HEK293T (cell line): Measurements from ENCODE around the gene ISX.
"Not testable (repeated sequence)": the region's sequence is repeated elsewhere in the genome, so short reads cannot be mapped to it uniquely, and the experiment has no call there.

Experiments used
- CTCF ChIA-PET: fragments of 350-600 bp; formaldehyde crosslinking; extraction: SDS; loops from one replicate; lab custom pipeline; 2021; ENCODE audit warnings: antibody characterized with exemption, inconsistent platforms; lab: Yijun Ruan, JAX
- POLR2A ChIA-PET: fragments of 350-600 bp; formaldehyde crosslinking; extraction: SDS; loops from one replicate; lab custom pipeline; 2020; ENCODE audit warnings: antibody characterized with exemption, inconsistent platforms; lab: Yijun Ruan, JAX
- DNase-seq: peaks from one replicate; pipeline ENCODE4 v3.0.0; 2012; ENCODE audit warnings: mixed read lengths; ENCODE audit errors: extremely low spot score
- ARNT ChIP-seq: fragments of 450-650 bp; IDR thresholded peaks from 2 replicates; pipeline ENCODE4 v1.6.1; 2017; ENCODE audit warnings: mild to moderate bottlenecking
- BHLHE40 ChIP-seq: fragments of 450-650 bp; IDR thresholded peaks from 2 replicates; pipeline ENCODE4 v1.6.1; 2016; ENCODE audit warnings: mild to moderate bottlenecking, moderate library complexity, borderline replicate concordance
- CTBP1 ChIP-seq: fragments of 450-650 bp; IDR thresholded peaks from 2 replicates; pipeline ENCODE4 v1.6.1; 2016; ENCODE audit warnings: borderline replicate concordance
- ELF4 ChIP-seq: fragments of 450-650 bp; IDR thresholded peaks from 2 replicates; pipeline ENCODE4 v1.6.1; 2017; ENCODE audit warnings: antibody characterized with exemption
- FOXA1 ChIP-seq: fragments of 450-650 bp; IDR thresholded peaks from 2 replicates; pipeline ENCODE4 v1.6.1; 2016; ENCODE audit warnings: mild to moderate bottlenecking
- FOXK2 ChIP-seq: fragments of 450-650 bp; IDR thresholded peaks from 2 replicates; pipeline ENCODE4 v1.6.1; 2016; ENCODE audit warnings: mild to moderate bottlenecking
- FOXM1 ChIP-seq: fragments of 450-650 bp; IDR thresholded peaks from 2 replicates; pipeline ENCODE4 v1.6.1; 2017; ENCODE audit warnings: mild to moderate bottlenecking, borderline replicate concordance
- HDGF ChIP-seq: fragments of 450-650 bp; IDR thresholded peaks from 2 replicates; pipeline ENCODE4 v1.6.1; 2017; ENCODE audit warnings: antibody characterized with exemption, borderline replicate concordance
- L3MBTL2 ChIP-seq: fragments of 450-650 bp; conservative IDR thresholded peaks from 2 replicates; pipeline ENCODE4 v1.6.1; 2016; ENCODE audit warnings: mild to moderate bottlenecking
- LEF1 ChIP-seq: fragments of 450-650 bp; IDR thresholded peaks from 2 replicates; pipeline ENCODE4 v1.6.1; 2017; ENCODE audit warnings: mild to moderate bottlenecking, borderline replicate concordance
- NFRKB ChIP-seq: fragments of 450-650 bp; IDR thresholded peaks from 2 replicates; pipeline ENCODE4 v1.6.1; 2016; ENCODE audit warnings: mild to moderate bottlenecking, moderate library complexity
- PKNOX1 ChIP-seq: fragments of 450-650 bp; IDR thresholded peaks from 2 replicates; pipeline ENCODE4 v1.6.1; 2016
- SP1 ChIP-seq: fragments of 450-650 bp; IDR thresholded peaks from 2 replicates; pipeline ENCODE4 v1.6.1; 2017
- SUZ12 ChIP-seq: fragments of 450-650 bp; IDR thresholded peaks from 2 replicates; pipeline ENCODE4 v1.6.1; 2016; ENCODE audit warnings: mild to moderate bottlenecking
- TARDBP ChIP-seq: fragments of 450-650 bp; IDR thresholded peaks from 2 replicates; pipeline ENCODE4 v1.6.1; 2016
- ZNF384 ChIP-seq: fragments of 450-650 bp; IDR thresholded peaks from 2 replicates; pipeline ENCODE4 v1.6.1; 2016

Gene ISX

GRCh38 chr22:35043252-35043933, 22.6 kb upstream of the ISX start:
- no peak for DNase-seq
- POLR2A ChIA-PET = no interaction called here
- CTCF ChIA-PET = interaction anchor here (1.3 kb wide), 1 partner anchor 105 kb away, joined by 3 read pairs; no protein-coding TSS in a partner anchor
- no peak for TF ChIP-seq FOXA1
- no peak for TF ChIP-seq SUZ12
- TF ChIP-seq NFRKB = no peak
- no peak for TF ChIP-seq ARNT
- TF ChIP-seq L3MBTL2 = no peak
- no peak for TF ChIP-seq PKNOX1
- no peak for TF ChIP-seq HDGF
- TF ChIP-seq ELF4 = no peak
- no peak for TF ChIP-seq ZNF384
- TF ChIP-seq LEF1 = no peak
- TF ChIP-seq SP1 = no peak
- TF ChIP-seq CTBP1 = no peak
- no peak for TF ChIP-seq FOXK2
- no peak for TF ChIP-seq FOXM1
- no peak for TF ChIP-seq TARDBP
- no peak for TF ChIP-seq BHLHE40

- no peak for TF ChIP-seq BHLHE40
- no peak for TF ChIP-seq NFRKB
- TF ChIP-seq LEF1 = no peak
- TF ChIP-seq SP1 = no peak
- no peak for TF ChIP-seq ZNF384
- TF ChIP-seq TARDBP = no peak
- no peak for TF ChIP-seq ARNT
- TF ChIP-seq L3MBTL2 = no peak
- TF ChIP-seq FOXM1 = no peak
- TF ChIP-seq ELF4 = no peak
- no peak for TF ChIP-seq PKNOX1
- no peak for TF ChIP-seq HDGF
- no peak for DNase-seq
- CTCF ChIA-PET = interaction anchor here (1.3 kb wide), 1 partner anchor 104 kb away, joined by 3 read pairs; no protein-coding TSS in a partner anchor
- POLR2A ChIA-PET = no interaction called here
These were observed 22.0 kb upstream of the ISX start for GRCh38 chr22:35043934-35044319.

DNA sequence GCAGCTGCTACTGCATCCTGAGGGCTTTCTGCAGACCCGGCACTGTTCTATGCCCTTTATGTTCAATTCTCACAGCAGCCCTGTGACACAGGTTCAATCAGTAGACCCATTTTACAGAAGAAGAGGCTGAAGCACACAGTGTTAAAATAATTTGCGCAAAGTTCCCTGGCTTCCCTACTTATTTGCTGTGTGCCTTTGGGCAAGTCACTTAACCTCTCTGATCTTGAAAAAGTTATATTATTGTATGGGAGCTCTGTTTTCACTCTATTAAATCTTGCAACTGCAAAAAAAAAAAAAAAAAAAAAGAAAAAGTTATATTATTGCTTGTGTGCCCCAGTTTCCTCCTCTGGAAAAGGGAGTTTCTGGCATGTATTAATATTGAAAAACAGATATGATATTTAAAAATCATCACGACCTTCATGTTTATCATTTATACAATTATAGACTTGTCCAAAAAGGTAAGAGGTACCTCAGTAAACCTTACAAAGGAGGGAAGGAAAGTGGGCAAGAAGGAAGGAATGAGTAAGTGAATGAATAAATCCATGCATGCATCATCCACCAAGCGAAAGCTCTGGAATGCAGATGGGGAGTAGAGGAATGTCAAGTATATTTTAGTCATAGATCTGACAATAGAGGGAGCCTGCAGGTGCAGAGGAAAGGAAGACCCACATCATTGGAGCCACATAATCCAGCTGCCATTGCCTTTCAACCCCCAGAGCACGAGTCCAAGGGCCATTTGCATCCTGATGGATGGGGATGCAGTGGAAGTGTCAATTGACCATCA, 21.2 kb upstream of the ISX start:
- ChIA-PET CTCF (interaction anchor here (0.6 to 1.4 kb wide), 2 partner anchors 106 to 427 kb away, joined by 4 to 7 read pairs; no protein-coding TSS in a partner anchor), POLR2A (no interaction called here)
- TF ChIP-seq SP1 (no peak), PKNOX1 (no peak), ZNF384 (no peak), FOXA1 (no peak), NFRKB (no peak), LEF1 (no peak)
- DNase-seq = no peak

DNA sequence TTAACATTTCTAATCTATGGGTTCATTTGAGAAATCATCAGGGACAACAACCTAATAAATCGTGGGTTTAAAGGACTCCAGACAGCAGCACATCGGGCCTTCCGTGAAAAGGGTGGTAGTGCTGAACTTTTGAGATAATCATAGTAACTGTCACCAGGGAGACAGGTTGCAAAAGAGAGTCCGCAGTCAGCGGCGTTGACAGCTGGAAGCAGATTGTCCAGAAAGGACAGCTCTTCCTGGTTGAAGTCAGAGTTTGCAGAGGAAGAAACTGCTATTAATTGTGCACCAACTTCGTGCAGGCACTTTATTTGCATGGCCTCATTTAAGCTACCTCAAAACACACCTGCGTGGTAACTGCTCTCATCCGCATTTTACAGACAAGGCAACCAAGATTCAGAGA, 20.5 kb upstream of the ISX start:
- ChIA-PET CTCF (interaction anchor here (0.7 to 1.4 kb wide), 2 partner anchors 105 kb away, joined by 4 to 7 read pairs; no protein-coding TSS in a partner anchor), POLR2A (no interaction called here)
- no peak for TF ChIP-seq LEF1
- no peak for DNase-seq

DNA sequence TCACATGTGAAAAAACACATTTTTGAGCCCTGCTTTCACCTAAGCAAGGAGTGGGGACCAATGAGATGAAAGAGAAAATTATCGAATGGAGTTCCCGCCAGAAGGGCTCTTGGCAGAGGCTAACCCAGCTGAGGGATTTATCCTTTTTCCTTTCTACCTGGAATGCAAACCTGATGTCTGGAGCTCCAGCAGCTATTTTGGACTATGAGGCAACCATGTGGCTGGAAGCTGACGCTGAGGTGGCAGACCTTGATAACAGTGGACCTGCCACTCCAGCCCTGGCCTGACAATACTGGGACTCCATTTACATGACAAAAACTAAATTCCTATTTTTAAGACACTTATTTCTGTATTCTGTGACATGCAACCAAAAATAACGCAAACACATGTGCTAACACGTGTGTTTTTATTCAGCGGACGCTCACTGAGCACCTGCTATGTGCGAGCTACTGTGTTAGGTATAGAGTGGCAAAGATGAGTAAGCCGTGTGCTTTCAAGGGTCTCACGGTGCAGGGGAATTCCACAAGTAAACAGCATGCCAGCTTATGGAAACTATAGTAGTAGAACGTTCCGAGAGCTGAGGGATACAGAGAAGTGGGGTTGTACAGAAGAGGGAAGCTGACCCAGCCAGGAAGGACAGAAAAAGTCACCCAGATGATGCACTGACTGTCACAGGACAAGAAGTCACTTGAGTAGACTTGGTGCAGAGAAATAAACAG, 19.1 kb upstream of the ISX start:
- ChIA-PET POLR2A (no interaction called here), CTCF (interaction anchor here (0.6 kb wide), 1 partner anchor 331 kb away, joined by 3 read pairs; no protein-coding TSS in a partner anchor)
- TF ChIP-seq ARNT = no peak
- TF ChIP-seq FOXM1 = no peak
- TF ChIP-seq ELF4 = no peak
- no peak for TF ChIP-seq PKNOX1
- no peak for TF ChIP-seq SUZ12
- TF ChIP-seq CTBP1 = no peak
- no peak for TF ChIP-seq FOXA1
- TF ChIP-seq SP1 = no peak
- TF ChIP-seq ZNF384 = no peak
- TF ChIP-seq FOXK2 = no peak
- no peak for TF ChIP-seq TARDBP
- TF ChIP-seq BHLHE40 = no peak
- TF ChIP-seq LEF1 = no peak
- no peak for TF ChIP-seq L3MBTL2
- no peak for TF ChIP-seq NFRKB
- TF ChIP-seq HDGF = no peak
- DNase-seq = no peak

DNA sequence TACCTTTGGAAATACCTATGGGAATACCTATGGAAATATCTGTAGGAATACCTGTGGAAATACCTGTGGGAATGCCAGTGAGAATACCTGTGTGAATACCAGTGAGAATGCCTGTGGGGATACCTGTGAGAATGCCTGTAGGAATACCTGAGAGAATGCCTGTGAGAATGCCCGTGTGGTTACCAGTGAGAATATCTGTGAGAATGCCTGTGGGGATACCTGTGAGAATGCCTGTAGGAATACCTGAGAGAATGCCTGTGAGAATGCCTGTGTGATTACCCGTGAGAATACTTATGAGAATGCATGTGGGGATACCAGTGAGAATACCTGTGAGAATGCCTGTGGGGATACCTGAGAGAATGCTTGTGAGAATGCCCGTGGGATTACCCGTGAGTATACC, 15.9 kb upstream of the ISX start:
- CTCF ChIA-PET, POLR2A ChIA-PET, DNase-seq: not testable (repeated sequence)
